ENCODE measurements around the gene BTBD9. TPM values are rescaled to one million over a fixed set of nuclear protein-coding genes. Genes with fewer than 3 reads are reported as not detected.

BTBD9 gene
- total and polyA plus RNA-seq, 2 donors (not counting 3 experiments of a cell fraction or from before 2014, with no cell fraction given) = 4.9 to 15.0 TPM

GRCh38 chr6:38169221-38169976, 470.3 kb downstream of the BTBD9 start:
- DNase-seq (ENCODE audit: low read depth, low spot score) = no peak
- Histone ChIP-seq H3K27ac (ENCODE audit: insufficient read depth, low read depth, low read length) (no peak overlapping the region), H3K4me3 (replicated peaks in 1 of 3; ENCODE audit: insufficient read depth in 1 of 3, low read depth in 1 of 3, low read length in 3 of 3) (no peak overlapping the region), H3K27me3 (ENCODE audit: control insufficient read depth in 2 of 2, insufficient read depth in 2 of 2, low read length in 2 of 2) (no peaks in the 10 kb centered on the region), H2AFZ (ENCODE audit: low read depth, low read length) (no peak overlapping the region), H3K9ac (replicated peaks; ENCODE audit: extremely low read depth, insufficient read depth, low read length) (no peak overlapping the region), H3K4me1 (ENCODE audit: control insufficient read depth, extremely low read depth, insufficient read depth, low read length) (no peaks in the 10 kb centered on the region), H3K9me1 (replicated peaks; ENCODE audit: control insufficient read depth, extremely low read depth, insufficient read depth, low read length) (no peaks in the 10 kb centered on the region), H3K4me2 (ENCODE audit: insufficient read depth, low read length) (no peak overlapping the region), H3K9me3 (replicated peaks; ENCODE audit: control insufficient read depth, insufficient read depth, low read length) (no peaks in the 10 kb centered on the region), H4K20me1 (replicated peaks; ENCODE audit: control insufficient read depth, extremely low read depth, insufficient read depth, low read length) (no peaks in the 10 kb centered on the region), H3K79me2 (ENCODE audit: control insufficient read depth, insufficient read depth, low read length) (no peaks in the 10 kb centered on the region), H3K36me3 (ENCODE audit: control insufficient read depth in 2 of 2, extremely low read depth in 1 of 2, insufficient read depth in 2 of 2, low read length in 2 of 2) (no peaks in the 10 kb centered on the region)
- dilution Hi-C loops (cut with MboI; ENCODE audit: extremely low pct_ligation_motif_present, low sequenced_read_pairs) (no loop called here), intact Hi-C loops (cut with micrococcal nuclease) (no loop called here)
- TF ChIP-seq JUN (IDR thresholded peaks at IDR 0.05; ENCODE audit: borderline replicate concordance, insufficient read depth, insufficient read length, low read depth) (no peak), MAX (IDR thresholded peaks at IDR 0.05; ENCODE audit: insufficient read depth, insufficient read length) (no peak), MYC (IDR thresholded peaks at IDR 0.05; ENCODE audit: low read depth, low read length) (no peak), FOS (IDR thresholded peaks at IDR 0.05; ENCODE audit: borderline replicate concordance, insufficient read depth, low read length) (no peak), POLR2AphosphoS5 (IDR thresholded peaks at IDR 0.05; ENCODE audit: insufficient read depth, low read depth, low read length) (no peak)
- TF ChIP-seq, protein P1, sequence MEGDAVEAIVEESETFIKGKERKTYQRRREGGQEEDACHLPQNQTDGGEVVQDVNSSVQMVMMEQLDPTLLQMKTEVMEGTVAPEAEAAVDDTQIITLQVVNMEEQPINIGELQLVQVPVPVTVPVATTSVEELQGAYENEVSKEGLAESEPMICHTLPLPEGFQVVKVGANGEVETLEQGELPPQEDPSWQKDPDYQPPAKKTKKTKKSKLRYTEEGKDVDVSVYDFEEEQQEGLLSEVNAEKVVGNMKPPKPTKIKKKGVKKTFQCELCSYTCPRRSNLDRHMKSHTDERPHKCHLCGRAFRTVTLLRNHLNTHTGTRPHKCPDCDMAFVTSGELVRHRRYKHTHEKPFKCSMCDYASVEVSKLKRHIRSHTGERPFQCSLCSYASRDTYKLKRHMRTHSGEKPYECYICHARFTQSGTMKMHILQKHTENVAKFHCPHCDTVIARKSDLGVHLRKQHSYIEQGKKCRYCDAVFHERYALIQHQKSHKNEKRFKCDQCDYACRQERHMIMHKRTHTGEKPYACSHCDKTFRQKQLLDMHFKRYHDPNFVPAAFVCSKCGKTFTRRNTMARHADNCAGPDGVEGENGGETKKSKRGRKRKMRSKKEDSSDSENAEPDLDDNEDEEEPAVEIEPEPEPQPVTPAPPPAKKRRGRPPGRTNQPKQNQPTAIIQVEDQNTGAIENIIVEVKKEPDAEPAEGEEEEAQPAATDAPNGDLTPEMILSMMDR (IDR thresholded peaks at IDR 0.05; ENCODE audit: extremely low read depth in 1 of 2, insufficient read depth in 1 of 2, low read depth in 1 of 2, low read length in 2 of 2) = no peak
- POLR2A ChIA-PET = no interaction called here
- BruUV-seq (replicated peaks) = no TSS peak
- CTCF ChIA-PET = interaction anchor here (0.6 to 1.9 kb wide), 2 partner anchors 99 to 325 kb away, joined by 3 to 7 read pairs; no protein-coding TSS in a partner anchor
- no peak for FAIRE-seq

Measured in endothelial cell of umbilical vein (primary cell).